Smooth muscle cell (in vitro differentiated cells): Measurements from ENCODE around the gene PTGDR2. TPM values are rescaled to one million over a fixed set of nuclear protein-coding genes. Genes with fewer than 3 reads are reported as not detected.
"Not testable (repeated sequence)": the region's sequence is repeated elsewhere in the genome, so short reads cannot be mapped to it uniquely, and the experiment has no call there.

Experiments
- DNase-seq: peaks from one replicate; lab custom pipeline; 2025; ENCODE audit not compliant: unreplicated experiment; lab: John Stamatoyannopoulos, UW
- H2AFZ ChIP-seq: fragments of 200-600 bp; sonication (generic); 2 replicates; pipeline ENCODE4 v1.6.0; 2016; ENCODE audit warnings: antibody characterized with exemption, low read depth, mild to moderate bottlenecking
- H3F3A ChIP-seq: fragments of 200-600 bp; sonication (generic); 2 replicates; pipeline ENCODE4 v1.6.0; 2017; ENCODE audit warnings: antibody characterized with exemption, low read depth
- H3K27ac ChIP-seq: fragments of 200-600 bp; sonication (generic); 2 replicates; pipeline ENCODE4 v1.5.1; 2016; ENCODE audit warnings: low read depth, mild to moderate bottlenecking
- H3K27me3 ChIP-seq: fragments of 200-600 bp; sonication (generic); 2 replicates; pipeline ENCODE4 v1.6.1; 2016; ENCODE audit warnings: low read depth, mild to moderate bottlenecking
- H3K36me3 ChIP-seq: fragments of 200-600 bp; sonication (generic); 2 replicates; pipeline ENCODE4 v1.5.1; 2016; ENCODE audit warnings: low read depth
- H3K4me1 ChIP-seq: fragments of 200-600 bp; sonication (generic); 2 replicates; pipeline ENCODE4 v1.5.1; 2016; ENCODE audit warnings: low read depth
- H3K4me2 ChIP-seq: fragments of 200-600 bp; sonication (generic); 2 replicates; pipeline ENCODE4 v1.6.0; 2016; ENCODE audit warnings: mild to moderate bottlenecking
- H3K4me3 ChIP-seq: fragments of 200-600 bp; sonication (generic); 2 replicates; pipeline ENCODE4 v1.5.1; 2016; ENCODE audit warnings: mild to moderate bottlenecking
- H3K79me2 ChIP-seq: fragments of 200-600 bp; sonication (generic); 2 replicates; pipeline ENCODE4 v1.6.0; 2016; ENCODE audit warnings: low read depth, mild to moderate bottlenecking
- H3K9ac ChIP-seq: fragments of 200-600 bp; sonication (generic); 2 replicates; pipeline ENCODE4 v1.6.0; 2016; ENCODE audit warnings: low read depth
- H3K9me3 ChIP-seq: fragments of 200-600 bp; sonication (generic); replicated peaks from 2 replicates; pipeline ENCODE4 v1.5.1; 2016; ENCODE audit warnings: low read depth
- H4K20me1 ChIP-seq: fragments of 200-600 bp; sonication (generic); 2 replicates; pipeline ENCODE4 v1.6.0; 2016; ENCODE audit warnings: low read depth
- CTCF ChIP-seq: fragments of 200-600 bp; sonication (generic); IDR thresholded peaks from 2 replicates; pipeline ENCODE4 v1.5.1; 2017; ENCODE audit warnings: borderline replicate concordance, mild to moderate bottlenecking, antibody characterized with exemption; ENCODE audit not compliant: insufficient read depth, poor library complexity, severe bottlenecking
- WGBS: methylation state at CpG from one replicate; pipeline ENCODE4 v1.1.7; 2016; ENCODE audit warnings: low lambda C conversion rate; 5-methylcytosine and 5-hydroxymethylcytosine counted together
- polyA plus RNA-seq: library from polyadenylated mRNA; unstranded; fragments of >200 nt; fragmentation: Nextera tagmentation; extraction: Ambion mirVana; gene quantifications from 2 replicates; pipeline ENCODE4 v1.2.1, GENCODE V29; 2016
- total RNA-seq: library from RNA; depleted of rRNA; stranded (reverse); fragments of >200 nt; gene quantifications from 2 replicates; pipeline ENCODE4 v1.2.3, GENCODE V29; 2014

The PTGDR2 gene
- total and polyA plus RNA-seq, 2 experiments from 2014 or later = 0.04 to 0.08 TPM

GRCh38 chr11:60830478-60831142 is 25.1 kb downstream of the PTGDR2 start:
- Histone ChIP-seq H2AFZ (no peak overlapping the region), H3K4me2 (no peak overlapping the region)
- 49% methylated on average over 10 of the region's 10 CpGs for WGBS

GRCh38 chr11:60825790-60826189 is 30.0 kb downstream of the PTGDR2 start:
- no peak overlapping the region for H2AFZ ChIP-seq
- no peaks in the 10 kb centered on the region for H3K36me3 ChIP-seq
- H4K20me1 ChIP-seq = no peaks in the 10 kb centered on the region
- no peaks in the 10 kb centered on the region for H3K4me1 ChIP-seq
- no peak for DNase-seq
- no peak overlapping the region for H3K4me2 ChIP-seq
- no peaks in the 10 kb centered on the region for H3F3A ChIP-seq
- no peak overlapping the region for H3K9ac ChIP-seq
- no peaks in the 10 kb centered on the region for H3K27me3 ChIP-seq
- no peak overlapping the region for H3K4me3 ChIP-seq
- 71% methylated on average over 6 of the region's 6 CpGs for WGBS
- H3K27ac ChIP-seq = no peak overlapping the region
- no peaks in the 10 kb centered on the region for H3K9me3 ChIP-seq
- no peak for TF ChIP-seq CTCF
- no peaks in the 10 kb centered on the region for H3K79me2 ChIP-seq

More at GRCh38 chr11:60830478-60831142, 25.1 kb downstream of the PTGDR2 start:
- Histone ChIP-seq H3F3A (no peaks in the 10 kb centered on the region), H3K4me3 (no peak overlapping the region), H3K9ac (no peak overlapping the region), H4K20me1 (no peaks in the 10 kb centered on the region), H3K4me1 (no peaks in the 10 kb centered on the region), H3K27me3 (peaks cover 20% of the 10 kb centered on the region), H3K79me2 (no peaks in the 10 kb centered on the region), H3K27ac (no peak overlapping the region), H3K9me3 (no peaks in the 10 kb centered on the region), H3K36me3 (no peaks in the 10 kb centered on the region)
- no peak for TF ChIP-seq CTCF
- DNase-seq = no peak

- WGBS = 95% methylated on average over 5 of the region's 5 CpGs
- no peaks in the 10 kb centered on the region for H3K4me1 ChIP-seq
- H2AFZ ChIP-seq = no peak overlapping the region
Measured at GRCh38 chr11:60825118-60825517, 30.6 kb downstream of the PTGDR2 start.

GRCh38 chr11:60823745-60824306 is 31.9 kb downstream of the PTGDR2 start:
- not testable (repeated sequence) for H3K9me3 ChIP-seq, H3K4me2 ChIP-seq, DNase-seq, H3F3A ChIP-seq, H3K79me2 ChIP-seq, H3K9ac ChIP-seq, H3K27ac ChIP-seq, H3K4me1 ChIP-seq, H3K27me3 ChIP-seq, H3K36me3 ChIP-seq, H2AFZ ChIP-seq, H3K4me3 ChIP-seq, H4K20me1 ChIP-seq
- 90% methylated on average over 5 of the region's 5 CpGs for WGBS

More at GRCh38 chr11:60825118-60825517, 30.6 kb downstream of the PTGDR2 start:
- Histone ChIP-seq H3K4me3 (no peak overlapping the region), H3F3A (no peaks in the 10 kb centered on the region), H3K36me3 (no peaks in the 10 kb centered on the region), H3K27ac (no peak overlapping the region), H3K9me3 (no peaks in the 10 kb centered on the region), H3K4me2 (no peak overlapping the region), H4K20me1 (no peaks in the 10 kb centered on the region), H3K27me3 (no peaks in the 10 kb centered on the region), H3K9ac (no peak overlapping the region), H3K79me2 (no peaks in the 10 kb centered on the region)
- TF ChIP-seq CTCF = no peak
- DNase-seq = no peak
